Parathyroid adenoma (tissue), 2 donors: ENCODE data around the gene AFF3.

Source experiments
- H2AFZ ChIP-seq: fragments of 300-600 bp; sonication (generic); one replicate; pipeline ENCODE4 v1.7.0; 2017; ENCODE audit warnings: antibody characterized with exemption, mild to moderate bottlenecking
- H3K27ac ChIP-seq: fragments of 300-600 bp; sonication (generic); one replicate; pipeline ENCODE4 v1.7.0; 2017
- H3K27me3 ChIP-seq: fragments of 300-600 bp; sonication (generic); one replicate; pipeline ENCODE4 v1.7.0; 2017; ENCODE audit warnings: low read length; ENCODE audit not compliant: control insufficient read depth, insufficient read depth
- H3K36me3 ChIP-seq: fragments of 300-600 bp; sonication (generic); one replicate; pipeline ENCODE4 v1.7.0; 2017; ENCODE audit warnings: low read length; ENCODE audit not compliant: control insufficient read depth, insufficient read depth
- H3K4me1 ChIP-seq: fragments of 300-600 bp; sonication (generic); one replicate; pipeline ENCODE4 v1.7.0; 2017; ENCODE audit warnings: control low read depth
- H3K4me2 ChIP-seq: fragments of 300-600 bp; sonication (generic); one replicate; pipeline ENCODE4 v1.7.0; 2017; ENCODE audit warnings: low read length
- H3K4me3 ChIP-seq: fragments of 300-600 bp; sonication (generic); one replicate; pipeline ENCODE4 v1.7.0; 2017; ENCODE audit warnings: low read depth, low read length
- H3K79me2 ChIP-seq: fragments of 300-600 bp; sonication (generic); one replicate; pipeline ENCODE4 v1.7.0; 2017; ENCODE audit warnings: control low read depth
- H3K9ac ChIP-seq: fragments of 300-600 bp; sonication (generic); one replicate; pipeline ENCODE4 v1.7.0; 2017; ENCODE audit warnings: mild to moderate bottlenecking
- H3K9me3 ChIP-seq: fragments of 300-600 bp; sonication (generic); one replicate; pipeline ENCODE4 v1.7.0; 2017; ENCODE audit warnings: low read length; ENCODE audit not compliant: control insufficient read depth
- TF ChIP-seq, protein P1 (sequence below): fragments of 300-600 bp; sonication (generic); IDR thresholded peaks from one replicate; pipeline ENCODE4 v1.7.0; 2017; ENCODE audit warnings: antibody characterized with exemption, mild to moderate bottlenecking
- donor health status: primary hyperparathyroidism.

AFF3 gene

DNA sequence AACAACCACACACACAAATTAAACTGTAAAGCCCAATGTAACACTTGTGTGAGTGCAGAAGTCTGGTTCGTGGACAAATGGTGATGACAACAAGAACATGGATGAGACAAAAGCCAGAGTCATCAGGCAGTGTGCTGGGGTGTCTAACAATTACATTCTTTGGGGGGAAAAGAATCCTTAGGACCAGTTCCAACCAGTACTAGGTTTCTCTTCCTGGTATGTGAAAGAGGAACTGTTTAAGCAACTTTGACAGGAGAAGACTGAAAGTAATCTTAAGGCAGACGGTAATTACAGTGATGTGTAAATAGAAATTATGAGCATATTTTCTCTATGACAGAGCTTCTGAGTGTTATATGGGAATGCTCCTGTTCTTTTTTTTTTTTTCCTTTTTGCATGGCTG is 133.4 kb downstream of the AFF3 start:
- no peak overlapping the region for H3K27ac ChIP-seq
- H3K79me2 ChIP-seq: no peaks in the 10 kb centered on the region
- H3K27me3 ChIP-seq: no peaks in the 10 kb centered on the region
- H3K4me1 ChIP-seq: peaks cover 6% of the 10 kb centered on the region
- H3K4me2 ChIP-seq: no peak overlapping the region
- TF ChIP-seq, protein P1, sequence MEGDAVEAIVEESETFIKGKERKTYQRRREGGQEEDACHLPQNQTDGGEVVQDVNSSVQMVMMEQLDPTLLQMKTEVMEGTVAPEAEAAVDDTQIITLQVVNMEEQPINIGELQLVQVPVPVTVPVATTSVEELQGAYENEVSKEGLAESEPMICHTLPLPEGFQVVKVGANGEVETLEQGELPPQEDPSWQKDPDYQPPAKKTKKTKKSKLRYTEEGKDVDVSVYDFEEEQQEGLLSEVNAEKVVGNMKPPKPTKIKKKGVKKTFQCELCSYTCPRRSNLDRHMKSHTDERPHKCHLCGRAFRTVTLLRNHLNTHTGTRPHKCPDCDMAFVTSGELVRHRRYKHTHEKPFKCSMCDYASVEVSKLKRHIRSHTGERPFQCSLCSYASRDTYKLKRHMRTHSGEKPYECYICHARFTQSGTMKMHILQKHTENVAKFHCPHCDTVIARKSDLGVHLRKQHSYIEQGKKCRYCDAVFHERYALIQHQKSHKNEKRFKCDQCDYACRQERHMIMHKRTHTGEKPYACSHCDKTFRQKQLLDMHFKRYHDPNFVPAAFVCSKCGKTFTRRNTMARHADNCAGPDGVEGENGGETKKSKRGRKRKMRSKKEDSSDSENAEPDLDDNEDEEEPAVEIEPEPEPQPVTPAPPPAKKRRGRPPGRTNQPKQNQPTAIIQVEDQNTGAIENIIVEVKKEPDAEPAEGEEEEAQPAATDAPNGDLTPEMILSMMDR: no peak
- H3K9ac ChIP-seq: no peak overlapping the region
- no peak overlapping the region for H3K4me3 ChIP-seq
- H3K36me3 ChIP-seq: no peaks in the 10 kb centered on the region
- H3K9me3 ChIP-seq: no peaks in the 10 kb centered on the region
- no peak overlapping the region for H2AFZ ChIP-seq

DNA sequence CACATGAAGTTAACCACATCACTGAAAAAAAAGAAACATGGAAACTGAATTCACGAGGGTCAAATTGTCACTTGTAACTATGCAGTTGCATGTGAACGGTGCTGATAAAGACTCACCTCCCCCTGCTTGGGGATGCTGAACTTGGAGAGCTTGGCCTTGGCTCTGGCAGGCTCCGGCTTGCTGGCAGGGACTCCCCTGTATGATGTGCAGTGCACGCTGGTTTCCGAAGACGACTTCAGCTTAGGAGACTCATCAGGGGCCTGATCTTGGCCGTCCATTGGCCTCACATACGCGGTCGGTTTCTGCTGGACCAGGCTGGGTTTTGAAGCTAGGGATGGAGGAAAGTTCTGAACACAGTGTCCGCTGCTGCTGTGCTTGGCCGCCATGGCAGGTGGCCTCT is 135.9 kb downstream of the AFF3 start:
- H3K4me3 ChIP-seq: no peak overlapping the region
- H3K27ac ChIP-seq: no peak overlapping the region
- H3K9me3 ChIP-seq: no peaks in the 10 kb centered on the region
- H3K27me3 ChIP-seq: no peaks in the 10 kb centered on the region
- no peaks in the 10 kb centered on the region for H3K79me2 ChIP-seq
- H3K4me2 ChIP-seq: no peak overlapping the region
- peaks cover 6% of the 10 kb centered on the region for H3K4me1 ChIP-seq
- H3K36me3 ChIP-seq: no peaks in the 10 kb centered on the region
- no peak overlapping the region for H2AFZ ChIP-seq
- TF ChIP-seq, protein P1: no peak
- no peak overlapping the region for H3K9ac ChIP-seq

DNA sequence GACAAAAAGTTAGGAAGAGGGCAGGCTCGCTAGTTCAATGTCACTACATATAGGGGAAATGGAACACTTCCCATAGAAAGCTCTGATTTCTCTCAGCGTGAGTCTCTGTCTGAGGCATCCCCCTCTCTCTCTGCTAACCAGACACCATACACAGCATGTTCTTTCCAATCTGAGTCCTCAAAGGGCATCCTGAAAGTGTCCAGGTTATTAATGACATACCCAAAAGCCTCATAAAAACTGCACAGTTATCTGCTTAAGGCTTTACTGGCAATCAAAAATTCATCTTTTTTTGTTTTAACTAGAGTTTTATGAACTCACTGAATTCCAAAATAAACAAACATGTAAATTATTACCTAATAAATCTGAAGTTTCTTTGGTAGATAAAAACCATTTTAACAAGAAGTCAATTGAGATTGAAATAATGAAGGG is 137.4 kb downstream of the AFF3 start:
- H3K4me2 ChIP-seq: no peak overlapping the region
- H3K79me2 ChIP-seq: no peaks in the 10 kb centered on the region
- H3K4me1 ChIP-seq: peaks cover 6% of the 10 kb centered on the region
- no peaks in the 10 kb centered on the region for H3K9me3 ChIP-seq
- H3K9ac ChIP-seq: no peak overlapping the region
- H3K4me3 ChIP-seq: no peak overlapping the region
- TF ChIP-seq, protein P1: no peak
- no peak overlapping the region for H2AFZ ChIP-seq
- no peaks in the 10 kb centered on the region for H3K36me3 ChIP-seq
- no peaks in the 10 kb centered on the region for H3K27me3 ChIP-seq
- H3K27ac ChIP-seq: no peak overlapping the region

DNA sequence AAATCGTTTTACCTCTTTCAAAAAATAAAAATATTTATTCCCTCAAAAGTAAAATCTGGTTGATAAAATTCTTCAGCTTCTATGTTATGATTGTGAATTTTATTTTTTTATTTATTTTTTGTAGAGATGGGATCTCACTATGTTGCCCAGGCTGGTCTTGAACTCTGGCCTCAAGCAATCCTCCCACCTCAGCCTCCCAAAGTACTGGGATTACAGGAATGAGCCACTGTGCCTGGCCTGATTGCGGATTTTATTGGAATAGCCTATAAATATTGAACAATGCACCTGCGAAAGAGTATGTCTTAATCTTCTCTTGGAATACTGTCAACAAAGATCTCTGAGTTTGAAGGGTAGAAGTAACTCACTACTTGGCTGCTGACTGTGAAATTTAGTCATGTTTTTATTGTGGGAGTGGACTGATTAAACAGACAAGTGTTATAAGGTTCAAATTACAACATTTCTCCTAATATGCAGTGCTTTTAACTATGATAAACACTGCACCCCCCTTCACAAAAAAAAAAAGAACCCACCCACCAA is 138.0 kb downstream of the AFF3 start:
- Histone ChIP-seq H2AFZ (no peak overlapping the region), H3K4me2 (no peak overlapping the region), H3K27ac (no peak overlapping the region), H3K79me2 (no peaks in the 10 kb centered on the region), H3K4me3 (no peak overlapping the region), H3K4me1 (peaks cover 6% of the 10 kb centered on the region), H3K36me3 (no peaks in the 10 kb centered on the region), H3K9ac (no peak overlapping the region), H3K9me3 (no peaks in the 10 kb centered on the region), H3K27me3 (no peaks in the 10 kb centered on the region)
- TF ChIP-seq, protein P1: no peak

DNA sequence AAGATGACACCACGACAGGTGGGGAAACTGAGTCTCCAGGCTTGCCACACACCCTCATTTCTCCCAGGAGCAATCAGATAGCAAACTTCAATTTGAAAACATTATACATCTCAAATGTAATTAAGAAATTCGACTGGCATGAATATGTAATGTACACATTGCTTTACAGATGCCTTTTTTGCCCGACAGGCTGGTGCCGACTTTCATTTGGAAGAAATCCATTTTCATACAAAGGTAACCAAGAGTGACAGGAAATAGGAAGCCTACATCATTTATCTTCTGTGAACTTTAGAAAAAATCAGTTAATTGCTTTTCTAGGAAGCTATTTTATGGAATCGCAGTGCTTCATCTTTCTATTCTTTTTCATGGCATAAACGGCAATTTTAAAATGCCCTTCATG is 140.3 kb downstream of the AFF3 start:
- TF ChIP-seq, protein P1: no peak
- H3K4me3 ChIP-seq: no peak overlapping the region
- no peak overlapping the region for H3K9ac ChIP-seq
- H2AFZ ChIP-seq: no peak overlapping the region
- no peaks in the 10 kb centered on the region for H3K9me3 ChIP-seq
- H3K4me1 ChIP-seq: peaks cover 6% of the 10 kb centered on the region
- H3K79me2 ChIP-seq: no peaks in the 10 kb centered on the region
- H3K27me3 ChIP-seq: no peaks in the 10 kb centered on the region
- no peaks in the 10 kb centered on the region for H3K36me3 ChIP-seq
- H3K4me2 ChIP-seq: no peak overlapping the region
- no peak overlapping the region for H3K27ac ChIP-seq
